GM19043 (cell line): Measurements from ENCODE around the gene NUP62.

ENCODE experiments used
- ATAC-seq: cut with Tn5 transposase; IDR thresholded peaks from one replicate; pipeline ENCODE4 v1.9.1; 2021; ENCODE audit warnings: low read depth; ENCODE audit not compliant: unreplicated experiment

Gene NUP62

GRCh38 chr19:49907745-49908446 lies 21.4 kb downstream of the NUP62 start:
- ATAC-seq, result no peak

GRCh38 chr19:49906879-49907564 lies 22.3 kb downstream of the NUP62 start:
- ATAC-seq, result no peak

- no peak for ATAC-seq
Measured at GRCh38 chr19:49904136-49904535, 25.2 kb downstream of the NUP62 start.

- peak; percentile 67 for ATAC-seq
Measured at GRCh38 chr19:49896863-49897621, 32.3 kb downstream of the NUP62 start, which contains the start of gene IL4I1. IL4I1 (minus strand) TSS chr19:49896887; CDS start chr19:49896160, 727 bp downstream.

- no peak for ATAC-seq
Measured at GRCh38 chr19:49895566-49896297, 33.6 kb downstream of the NUP62 start.

- no peak for ATAC-seq
Measured at GRCh38 chr19:49894879-49895565, 34.3 kb downstream of the NUP62 start.

DNA sequence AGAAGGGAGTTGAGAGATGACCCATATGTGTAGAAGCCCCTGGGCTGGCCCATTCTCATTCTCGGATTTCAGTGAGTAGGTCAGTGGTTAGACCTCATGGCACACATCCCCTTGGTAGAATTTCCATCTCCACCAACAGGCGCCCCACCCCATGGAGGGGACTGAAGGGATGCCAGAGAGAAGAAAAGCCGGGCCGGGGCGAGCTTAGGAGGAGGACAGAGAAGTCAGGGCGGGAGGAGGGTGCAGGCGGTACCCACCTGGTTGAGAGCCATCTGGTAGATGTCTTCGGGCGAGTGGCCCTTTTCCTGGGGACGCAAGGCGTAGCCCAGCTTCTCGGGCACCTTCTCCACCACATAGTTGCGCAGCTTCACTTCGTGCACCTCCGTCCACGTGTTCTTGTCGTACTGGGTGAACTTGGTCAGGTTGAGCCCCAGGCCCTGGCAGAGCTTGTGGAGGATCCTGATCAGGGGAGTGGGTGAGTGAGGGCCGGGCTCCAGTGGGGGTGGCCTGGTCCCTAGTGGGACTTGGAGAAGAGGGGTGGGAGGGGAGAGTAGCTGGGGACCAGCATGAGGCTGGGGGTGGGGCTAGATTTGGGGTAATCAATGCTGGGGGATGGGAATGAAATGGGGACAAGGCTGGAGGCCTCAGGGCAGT lies 35.2 kb downstream of the NUP62 start:
- no peak for ATAC-seq

- ATAC-seq, result no peak
Measured at GRCh38 chr19:49892716-49893115, 36.6 kb downstream of the NUP62 start.

DNA sequence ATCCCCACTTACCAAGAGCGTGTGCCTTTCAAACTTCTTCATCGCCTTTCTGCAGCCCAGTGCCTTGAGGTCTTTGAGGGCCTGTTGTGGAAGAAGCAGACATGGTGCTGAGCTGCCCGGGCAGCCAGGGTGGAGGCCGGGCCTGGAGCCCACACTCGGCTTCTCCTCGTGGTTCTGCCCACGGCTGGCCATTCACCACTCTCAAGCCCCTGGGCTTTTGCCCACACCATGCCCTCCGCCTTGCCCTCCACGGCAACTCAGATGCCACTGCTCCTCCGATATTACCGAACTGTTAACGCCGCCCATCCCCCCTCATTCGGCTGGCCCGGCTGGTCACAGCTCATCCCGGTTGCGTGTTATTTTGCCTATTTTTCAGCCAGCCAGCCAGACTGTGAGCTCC lies 37.9 kb downstream of the NUP62 start:
- ATAC-seq, result no peak

DNA sequence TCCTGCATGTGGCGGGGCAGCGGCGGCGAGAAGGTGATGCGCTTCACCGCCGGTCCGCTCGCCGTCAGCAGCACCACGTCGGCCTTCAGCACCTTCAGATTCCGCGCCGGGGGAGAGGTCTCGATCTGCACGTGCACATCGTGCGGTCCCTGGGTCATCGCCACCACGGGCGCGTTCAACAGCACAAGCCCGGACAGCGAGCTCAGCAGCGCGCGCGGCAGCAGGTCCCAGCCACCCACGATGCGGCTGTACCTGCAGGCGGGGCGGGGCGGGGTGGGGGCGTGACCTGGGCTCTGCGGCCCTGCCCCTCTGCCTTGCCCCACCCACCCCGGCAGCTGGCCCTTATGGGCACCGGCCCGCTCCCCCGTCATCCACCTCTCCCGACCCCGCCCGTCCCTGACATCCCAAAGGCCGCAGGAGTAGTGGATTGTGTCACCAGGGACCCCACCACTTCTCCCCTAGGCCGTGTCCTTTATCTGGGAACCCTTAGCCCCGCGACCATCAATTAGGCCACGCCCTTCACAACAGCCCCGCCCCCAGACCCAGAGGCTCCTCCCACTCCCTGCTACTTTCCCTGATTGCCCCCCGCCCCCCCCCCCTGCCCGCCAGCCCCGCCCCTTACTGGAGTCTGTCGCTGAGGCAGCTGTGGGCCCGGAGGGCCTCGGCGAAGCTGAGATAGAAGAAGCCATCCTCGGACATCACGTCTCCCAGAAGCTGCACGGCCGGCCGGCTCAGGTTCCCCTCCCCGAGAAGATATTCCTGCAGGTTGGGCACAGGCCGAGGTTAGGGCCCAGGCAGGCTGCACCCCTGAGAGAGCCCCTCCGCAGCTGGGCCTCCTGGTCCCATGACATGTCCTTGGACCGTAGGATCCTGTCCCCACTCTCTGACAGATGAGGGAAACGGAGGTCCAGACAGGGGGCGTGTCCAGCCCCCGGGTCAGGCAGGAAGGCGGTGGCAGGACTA lies 38.7 kb downstream of the NUP62 start:
- ATAC-seq, result no peak

GRCh38 chr19:49889687-49890348 lies 39.5 kb downstream of the NUP62 start:
- no peak for ATAC-seq

DNA sequence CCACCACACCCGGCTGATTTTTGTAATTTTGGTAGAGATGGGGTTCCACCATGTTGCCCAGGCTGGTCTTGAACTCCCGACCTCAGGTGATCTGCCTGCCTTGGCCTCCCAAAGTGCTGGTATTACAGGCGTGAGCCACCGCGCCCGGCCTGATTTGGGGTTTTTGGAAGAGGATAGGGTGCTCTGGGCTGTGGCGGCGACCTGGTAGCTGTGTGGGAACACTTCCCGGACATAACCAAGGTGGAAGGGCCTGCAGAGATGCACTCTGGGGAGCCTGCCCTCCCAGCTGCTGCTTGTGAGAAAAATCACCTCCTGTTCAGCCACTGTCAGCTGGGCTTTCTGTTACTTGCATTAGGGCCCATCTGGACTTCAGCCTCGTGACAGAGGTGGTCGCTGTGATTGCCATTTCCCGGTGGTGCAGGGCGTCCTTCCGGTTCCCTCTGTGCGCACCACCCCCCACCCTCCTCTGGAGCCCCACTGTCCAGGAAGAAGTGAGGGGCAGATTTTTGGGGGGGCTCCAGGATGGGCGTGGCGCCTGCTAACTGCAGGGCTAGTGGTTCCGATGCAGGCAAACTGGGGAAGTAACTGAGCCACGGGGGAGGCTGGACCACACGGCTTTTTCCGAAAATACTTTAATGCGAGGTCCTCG lies 40.1 kb downstream of the NUP62 start:
- ATAC-seq, result no peak

GRCh38 chr19:49888510-49888824 lies 40.8 kb downstream of the NUP62 start:
- ATAC-seq, result no peak

DNA sequence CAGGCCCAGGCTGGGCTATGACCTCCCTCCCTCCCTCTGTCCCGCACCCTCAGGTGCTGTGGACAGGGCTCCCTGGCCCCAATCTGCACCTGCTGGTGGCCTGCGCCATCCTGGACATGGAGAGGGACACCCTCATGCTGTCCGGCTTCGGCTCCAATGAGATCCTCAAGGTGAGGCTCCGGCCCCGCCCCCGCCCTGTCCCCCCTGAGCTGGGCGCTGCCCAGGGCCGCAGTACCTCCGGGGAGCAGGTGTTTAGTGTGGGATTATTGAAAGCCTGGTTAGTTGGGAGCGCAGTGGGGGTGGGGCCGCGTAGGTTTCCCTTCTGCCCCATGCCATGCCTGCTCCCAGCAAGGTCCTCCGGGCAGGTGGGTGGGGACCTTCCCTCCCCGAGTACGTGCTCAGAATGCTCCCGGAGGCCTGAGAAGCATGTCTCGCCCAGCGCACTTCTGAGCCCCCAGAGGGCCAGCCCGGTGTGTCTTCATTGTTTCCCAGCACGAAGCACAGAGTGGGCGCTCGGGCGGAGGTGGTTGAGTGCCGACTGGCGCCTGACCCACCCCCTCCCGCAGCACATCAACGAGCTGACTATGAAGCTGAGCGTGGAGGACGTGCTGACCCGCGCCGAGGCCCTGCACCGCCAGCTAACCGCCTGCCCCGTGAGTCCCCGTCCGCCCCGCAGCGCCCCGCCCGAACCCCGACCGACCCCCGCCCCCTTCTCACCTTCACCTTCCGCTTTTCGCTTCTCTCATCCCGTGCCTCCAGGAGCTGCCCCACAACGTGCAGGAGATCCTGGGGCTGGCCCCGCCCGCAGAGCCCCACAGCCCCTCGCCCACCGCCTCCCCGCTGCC lies 41.4 kb downstream of the NUP62 start:
- ATAC-seq, result no peak

- no peak for ATAC-seq
Measured at GRCh38 chr19:49887037-49887664, 42.2 kb downstream of the NUP62 start.

- ATAC-seq, result no peak
Measured at GRCh38 chr19:49884760-49885159, 44.5 kb downstream of the NUP62 start.
